NOMO-1 (cell line): ENCODE data around the gene GNAT1.
"Not testable (repeated sequence)": the region's sequence is repeated elsewhere in the genome, so short reads cannot be mapped to it uniquely, and the experiment has no call there.

Experiments
- DNase-seq, 2 experiments: peaks; one replicate each; lab custom pipeline; 2025; ENCODE audit not compliant: unreplicated experiment in 2 of 2; lab: John Stamatoyannopoulos, UW

GNAT1 gene

GRCh38 chr3:50201573-50202315 is 10.3 kb downstream of the GNAT1 start:
- no peak for DNase-seq

DNA sequence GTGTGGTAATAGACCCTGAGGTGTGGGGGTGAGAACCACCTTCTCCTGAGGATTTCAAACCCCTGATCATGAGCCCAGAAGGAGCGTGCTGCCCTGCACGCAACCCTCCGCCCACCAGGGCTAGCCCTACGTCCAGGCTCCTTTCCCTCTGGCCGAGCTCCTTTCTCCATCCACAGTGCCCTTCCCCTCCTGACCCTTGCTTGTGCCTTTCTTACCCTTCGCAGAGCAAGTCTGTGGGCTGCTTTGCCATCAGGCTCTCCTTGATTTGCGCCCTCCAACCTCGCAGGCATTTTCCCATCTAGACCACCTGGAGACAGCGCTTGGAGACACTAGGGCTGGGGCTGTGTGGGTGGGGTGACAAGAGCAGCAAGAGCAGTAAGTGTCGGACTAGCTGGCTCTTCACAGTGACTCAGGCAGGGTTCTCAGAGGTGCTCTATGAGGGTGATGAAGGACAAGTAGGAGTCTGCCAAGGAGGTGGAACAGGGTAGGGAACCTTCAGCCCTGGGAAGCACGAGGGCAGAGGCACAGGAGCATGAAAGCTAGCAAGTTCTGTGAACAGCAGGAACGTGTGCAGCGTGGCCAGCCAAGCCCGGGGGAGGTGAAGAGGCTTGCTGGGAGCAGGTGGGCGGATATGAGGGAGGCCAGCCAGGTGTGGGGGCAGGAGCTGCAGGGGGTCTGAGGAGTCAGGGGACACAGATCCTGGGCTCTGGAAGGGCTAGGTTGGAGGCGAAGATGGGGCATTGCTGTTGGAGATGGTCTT is 11.1 kb downstream of the GNAT1 start:
- DNase-seq: no peak

DNA sequence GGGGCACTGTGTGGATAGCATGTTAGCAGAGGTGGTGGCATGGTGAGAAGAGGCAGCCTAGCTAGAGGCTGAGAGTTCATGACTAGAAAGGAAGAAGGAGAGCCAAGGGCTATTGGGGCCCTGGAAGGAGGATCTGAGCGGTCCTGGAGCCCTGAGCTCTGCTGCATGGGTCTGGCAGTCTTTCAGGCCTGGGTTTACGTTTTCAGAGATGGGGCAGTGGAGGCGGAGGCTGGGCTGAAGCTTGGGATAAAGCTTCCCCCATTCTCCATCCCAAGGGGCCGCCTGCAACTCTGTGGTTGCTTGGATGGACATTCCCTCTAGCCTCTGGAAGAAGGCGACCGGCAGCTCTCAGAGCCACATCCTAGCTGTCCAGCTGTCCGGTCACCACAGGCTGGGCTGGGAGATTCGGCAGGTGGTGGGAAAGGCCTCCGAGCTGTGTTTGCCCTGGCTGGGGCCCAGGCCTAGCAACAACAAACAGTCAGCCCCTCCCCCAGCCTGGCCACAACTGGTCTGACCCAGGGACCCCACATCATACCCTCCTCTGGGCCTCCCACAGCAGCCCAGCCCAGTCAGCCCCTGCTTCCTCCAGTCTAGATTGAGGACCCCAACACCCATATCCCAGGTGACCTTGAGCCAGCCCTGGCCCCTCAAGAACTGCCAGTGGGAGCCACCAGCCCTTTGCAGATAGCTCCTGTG is 11.9 kb downstream of the GNAT1 start:
- no peak for DNase-seq

GRCh38 chr3:50203809-50204803 is 12.7 kb downstream of the GNAT1 start:
- DNase-seq: no peak

GRCh38 chr3:50204804-50205412 is 13.5 kb downstream of the GNAT1 start, which contains the start of gene SLC38A3:
Gene SLC38A3 (plus strand): TSS chr3:50205271. CDS start chr3:50214200, 8,929 bp downstream.
- DNase-seq: no peak

DNA sequence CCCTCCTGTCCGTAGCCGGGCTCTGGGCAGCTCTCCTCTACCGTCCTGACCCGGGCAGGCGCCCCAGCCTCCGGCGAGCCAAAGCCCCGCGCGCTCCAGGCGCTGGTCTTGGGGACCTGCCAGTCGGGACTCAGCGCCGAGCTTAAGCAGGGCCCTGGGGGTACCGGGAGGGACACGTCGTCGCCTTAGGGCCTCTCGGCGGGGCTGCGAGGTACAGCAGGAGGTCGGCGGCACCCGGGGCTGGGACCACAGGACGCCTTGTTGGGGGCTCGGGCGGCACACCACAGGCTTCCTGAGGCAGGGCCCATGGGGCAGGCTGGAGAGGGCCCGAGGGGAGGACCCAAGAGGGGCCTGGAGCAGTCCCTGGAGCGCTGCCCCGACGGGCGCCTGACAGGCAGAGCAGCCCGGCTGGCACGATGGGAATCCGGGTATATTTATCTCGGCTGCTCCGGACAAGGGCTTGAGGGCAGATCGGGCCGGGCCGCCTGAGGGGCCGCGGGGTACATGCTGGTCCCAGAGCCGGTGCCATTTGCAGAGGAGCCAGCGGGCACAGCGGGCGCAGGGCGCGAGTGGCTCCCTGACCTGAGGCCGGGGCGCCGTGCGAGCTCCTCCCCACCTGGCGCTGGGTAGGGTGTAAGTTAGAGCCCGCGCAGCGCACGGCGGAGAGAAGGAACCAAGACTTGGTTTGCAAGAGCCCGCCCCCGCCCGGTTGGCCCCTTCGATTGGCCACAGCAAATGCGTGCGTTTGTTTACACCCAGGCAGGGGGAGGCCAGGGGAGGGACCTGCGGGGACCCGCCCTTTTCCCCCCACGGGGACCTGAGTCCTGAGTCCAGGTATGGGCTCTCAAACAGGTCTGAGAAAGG is 14.2 kb downstream of the GNAT1 start:
- DNase-seq: peak; percentile 20 to 30

GRCh38 chr3:50207359-50208042 is 16.1 kb downstream of the GNAT1 start:
- no peak for DNase-seq

GRCh38 chr3:50208677-50209344 is 17.4 kb downstream of the GNAT1 start:
- no peak for DNase-seq

GRCh38 chr3:50210176-50210509 is 18.7 kb downstream of the GNAT1 start:
- no peak for DNase-seq

- DNase-seq: no peak
These were observed 19.3 kb downstream of the GNAT1 start for GRCh38 chr3:50210510-50211367.

GRCh38 chr3:50211368-50211717 is 19.9 kb downstream of the GNAT1 start:
- not testable (repeated sequence) for DNase-seq

GRCh38 chr3:50211930-50212329 is 20.5 kb downstream of the GNAT1 start:
- DNase-seq: peak; percentile 12 to 40

DNA sequence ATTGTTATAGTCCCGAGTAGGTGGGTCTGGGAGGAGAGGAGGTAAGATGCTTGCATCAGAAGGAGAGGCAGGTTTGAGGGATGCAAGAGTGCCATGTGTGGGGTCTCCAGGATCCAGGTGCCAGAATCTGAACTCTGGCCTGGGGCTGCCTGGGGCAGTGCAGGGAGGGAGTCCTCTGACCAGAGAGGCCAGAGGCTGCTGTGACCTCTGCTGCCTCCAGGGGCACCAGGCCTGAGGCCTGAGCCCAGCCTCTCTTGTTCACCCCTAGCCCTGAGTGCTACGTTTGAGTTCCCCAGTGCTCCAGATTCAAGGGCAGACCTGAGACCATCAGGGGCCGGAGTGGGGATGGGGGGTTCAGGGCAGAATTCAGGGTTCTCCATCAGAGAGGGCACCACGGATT is 21.1 kb downstream of the GNAT1 start:
- DNase-seq: no peak

GRCh38 chr3:50212971-50213370 is 21.6 kb downstream of the GNAT1 start:
- DNase-seq: no peak

- no peak for DNase-seq
These were observed 22.0 kb downstream of the GNAT1 start for GRCh38 chr3:50213373-50213772.

DNA sequence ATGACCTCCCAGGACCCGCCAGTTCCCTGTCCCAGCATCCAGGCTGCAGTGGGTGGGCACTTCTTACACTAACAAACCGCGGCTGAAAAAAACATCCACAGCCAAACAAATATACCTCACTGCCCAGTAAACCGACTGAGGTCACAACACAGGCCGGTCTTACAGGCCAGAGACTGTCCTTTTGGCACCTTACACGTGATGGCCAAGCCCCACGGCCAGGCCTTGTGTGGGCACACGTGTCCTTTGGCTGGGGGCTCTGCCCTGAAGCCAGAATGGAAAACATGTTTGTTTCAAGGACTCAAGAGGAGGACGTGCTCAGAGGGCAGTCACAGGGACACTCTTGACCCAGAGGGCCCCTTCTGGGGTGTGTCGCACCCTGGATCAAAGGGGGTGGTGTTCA is 23.4 kb downstream of the GNAT1 start:
- no peak for DNase-seq

DNA sequence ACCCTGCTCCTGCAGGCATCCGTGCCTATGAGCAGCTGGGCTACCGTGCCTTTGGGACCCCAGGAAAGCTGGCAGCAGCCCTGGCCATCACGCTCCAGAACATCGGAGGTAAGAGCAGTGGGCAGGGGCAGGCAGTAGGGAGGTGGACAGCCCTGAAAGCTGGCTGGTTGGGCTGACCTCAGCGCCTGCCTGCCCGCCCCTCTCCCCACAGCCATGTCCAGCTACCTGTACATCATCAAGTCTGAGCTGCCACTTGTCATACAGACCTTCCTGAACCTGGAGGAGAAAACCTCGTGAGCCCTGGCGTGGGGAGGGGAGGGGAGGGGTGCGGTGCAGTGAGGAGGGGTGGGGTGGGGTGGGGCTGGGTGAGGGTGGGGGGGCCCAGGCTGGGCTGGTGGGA is 24.1 kb downstream of the GNAT1 start:
- DNase-seq: no peak
